Activated T-helper 2 cell treated with anti-CD3 and anti-CD28 coated beads, Interferon-gamma antibody, Interleukin-2, Interleukin-4, amounts not matched to agents 10 μg/mL and 5 μg/mL and 100 μg/mL, durations not matched to agents 14 hours and 24 hours and 36 hours (primary cell): ENCODE measurements around the gene CPNE1. TPM values are rescaled to one million over a fixed set of nuclear protein-coding genes. Genes with fewer than 3 reads are reported as not detected.

Experiments
- DNase-seq: peaks from one replicate; pipeline ENCODE4 v3.0.0; 2021; ENCODE audit warnings: low spot score
- H3K27ac Mint-ChIP-seq: one replicate; pipeline ENCODE4 v1.8.0; 2021; ENCODE audit warnings: mixed read lengths
- H3K27me3 Mint-ChIP-seq: one replicate; pipeline ENCODE4 v1.8.0; 2021; ENCODE audit warnings: low read depth, mixed read lengths
- H3K36me3 Mint-ChIP-seq: one replicate; pipeline ENCODE4 v1.8.0; 2021; ENCODE audit warnings: low read depth, mixed read lengths
- H3K4me1 Mint-ChIP-seq: one replicate; pipeline ENCODE4 v1.8.0; 2021; ENCODE audit warnings: low read depth, mixed read lengths
- H3K4me3 Mint-ChIP-seq: one replicate; pipeline ENCODE4 v1.8.0; 2021; ENCODE audit warnings: low read depth, mild to moderate bottlenecking, moderate library complexity, mixed read lengths
- H3K9me3 Mint-ChIP-seq: one replicate; pipeline ENCODE4 v1.8.0; 2021; ENCODE audit warnings: mixed read lengths
- intact Hi-C: fragments of 100-400 bp; cut with micrococcal nuclease; formaldehyde crosslinking; loops from one replicate; pipeline ENCODE4 v1.15.1; 2023
- total RNA-seq: library from RNA; stranded (reverse); gene quantifications from 2 replicates; pipeline ENCODE4 v1.2.3, GENCODE V29; 2022

The CPNE1 gene
- total RNA-seq, 1 donor from 2014 or later, result 347 TPM

DNA sequence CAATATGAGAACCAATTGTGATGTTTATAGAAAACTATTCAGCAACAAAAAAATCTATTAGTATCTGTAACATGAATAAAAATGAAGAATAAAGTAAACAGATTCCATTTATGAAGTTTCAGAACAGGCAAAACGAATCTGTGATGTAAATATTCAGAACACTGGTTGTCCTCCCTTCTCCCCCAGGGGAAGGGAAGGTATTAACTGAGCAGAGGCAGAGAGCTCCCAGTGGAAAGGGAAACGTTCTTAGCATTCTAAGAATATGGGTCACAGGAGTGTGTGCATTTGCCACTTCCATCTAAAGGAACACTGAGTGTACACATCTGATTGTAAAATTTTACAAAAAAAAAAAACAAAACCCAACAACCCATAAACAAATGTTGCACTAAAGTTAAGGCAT, 25.9 kb downstream of the CPNE1 start:
- intact Hi-C loops, result no loop called here
- peaks cover 17% of the 10 kb centered on the region for H3K36me3 Mint-ChIP-seq
- no peak overlapping the region for H3K4me3 Mint-ChIP-seq
- no peak overlapping the region for H3K27ac Mint-ChIP-seq
- peaks cover 25% of the 10 kb centered on the region for H3K4me1 Mint-ChIP-seq
- H3K9me3 Mint-ChIP-seq, result no peaks in the 10 kb centered on the region
- no peak for DNase-seq
- H3K27me3 Mint-ChIP-seq, result no peaks in the 10 kb centered on the region

DNA sequence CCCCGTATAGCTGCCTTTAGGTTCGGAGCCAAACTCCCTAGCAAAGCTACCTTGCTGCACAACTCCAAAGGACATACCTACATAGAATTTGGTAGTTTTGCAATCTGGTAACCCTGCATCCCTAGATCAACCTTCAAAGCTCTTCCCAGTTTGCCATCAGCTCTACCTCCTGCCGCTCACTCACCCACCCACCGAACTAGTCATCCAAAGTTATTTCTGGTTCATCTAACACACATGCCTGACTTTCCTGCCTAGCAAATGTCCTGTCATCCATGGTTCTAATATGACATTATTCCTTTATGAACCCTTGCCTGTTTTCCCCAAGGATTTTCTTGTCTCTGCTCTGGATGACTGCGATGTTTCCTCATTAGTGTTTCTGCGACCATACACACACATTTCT, 27.4 kb downstream of the CPNE1 start:
- no peak overlapping the region for H3K27ac Mint-ChIP-seq

DNA sequence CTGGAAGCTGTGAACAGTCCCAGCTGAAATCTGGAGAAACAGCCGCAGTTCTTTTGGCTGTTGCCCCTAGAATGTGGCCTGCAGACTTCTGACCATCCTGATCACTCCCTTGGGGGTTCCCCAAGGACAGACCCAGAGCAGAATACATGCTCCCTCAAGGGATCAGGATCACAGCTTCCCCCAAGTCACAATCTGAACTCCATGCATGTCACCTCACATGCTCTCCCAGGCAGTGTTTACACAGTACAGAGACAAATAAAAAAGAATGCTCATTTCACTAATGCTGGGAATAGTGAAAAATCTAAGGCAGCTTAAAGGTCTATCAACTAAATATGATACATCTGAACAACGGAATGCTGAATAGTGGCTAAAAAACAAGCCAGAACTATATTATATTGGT, 28.6 kb downstream of the CPNE1 start:
- Mint-ChIP-seq H3K4me3 (no peak overlapping the region), H3K4me1 (peaks cover 17% of the 10 kb centered on the region), H3K36me3 (peaks cover 20% of the 10 kb centered on the region), H3K27me3 (no peaks in the 10 kb centered on the region), H3K9me3 (no peaks in the 10 kb centered on the region), H3K27ac (no peak overlapping the region)
- no peak for DNase-seq
- intact Hi-C loops, result no loop called here

More for the DNA sequence above, 27.4 kb downstream of the CPNE1 start:
- Mint-ChIP-seq H3K4me3 (no peak overlapping the region), H3K36me3 (peaks cover 19% of the 10 kb centered on the region), H3K9me3 (no peaks in the 10 kb centered on the region), H3K4me1 (peaks cover 21% of the 10 kb centered on the region), H3K27me3 (no peaks in the 10 kb centered on the region)
- intact Hi-C loops, result no loop called here
- no peak for DNase-seq

GRCh38 chr20:35635652-35636051, 29.0 kb downstream of the CPNE1 start:
- no peak overlapping the region for H3K27ac Mint-ChIP-seq
- H3K27me3 Mint-ChIP-seq, result no peaks in the 10 kb centered on the region
- H3K9me3 Mint-ChIP-seq, result no peaks in the 10 kb centered on the region
- H3K36me3 Mint-ChIP-seq, result peaks cover 24% of the 10 kb centered on the region
- DNase-seq, result no peak
- H3K4me1 Mint-ChIP-seq, result peaks cover 14% of the 10 kb centered on the region
- H3K4me3 Mint-ChIP-seq, result no peak overlapping the region
- intact Hi-C loops, result no loop called here

DNA sequence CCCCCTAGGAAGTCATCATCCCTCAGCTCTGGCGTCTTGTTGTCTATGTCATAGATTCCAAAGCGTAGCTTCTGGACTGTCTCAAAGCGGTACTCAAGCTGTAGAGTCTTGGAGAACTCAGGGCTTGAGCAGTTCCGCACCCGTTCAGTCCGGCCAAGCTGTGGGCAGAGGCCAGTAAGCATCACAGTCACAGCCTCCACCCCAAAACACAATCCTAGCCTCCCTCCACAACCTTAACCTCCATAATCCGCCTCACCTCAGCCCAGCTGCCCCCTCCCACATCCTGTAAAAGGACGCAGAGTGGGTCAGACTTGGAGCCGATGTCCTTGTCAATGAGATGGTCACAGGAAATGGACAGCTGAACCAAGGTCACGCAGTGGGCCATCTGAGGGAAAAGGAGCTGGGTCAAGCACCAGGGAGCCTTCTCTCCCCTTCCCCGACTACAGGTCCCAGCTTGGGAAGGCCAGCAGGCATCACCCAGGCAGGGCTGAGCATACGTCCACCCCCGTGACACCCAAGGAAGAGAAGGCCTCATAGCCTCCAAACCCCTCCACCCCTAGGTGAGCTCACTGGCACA, 32.1 kb downstream of the CPNE1 start:
- Mint-ChIP-seq H3K4me1 (peaks cover 4% of the 10 kb centered on the region), H3K27me3 (no peaks in the 10 kb centered on the region), H3K9me3 (no peaks in the 10 kb centered on the region), H3K36me3 (peaks cover 43% of the 10 kb centered on the region), H3K4me3 (no peak overlapping the region), H3K27ac (no peak overlapping the region)
- intact Hi-C loops, result no loop called here
- DNase-seq, result no peak

DNA sequence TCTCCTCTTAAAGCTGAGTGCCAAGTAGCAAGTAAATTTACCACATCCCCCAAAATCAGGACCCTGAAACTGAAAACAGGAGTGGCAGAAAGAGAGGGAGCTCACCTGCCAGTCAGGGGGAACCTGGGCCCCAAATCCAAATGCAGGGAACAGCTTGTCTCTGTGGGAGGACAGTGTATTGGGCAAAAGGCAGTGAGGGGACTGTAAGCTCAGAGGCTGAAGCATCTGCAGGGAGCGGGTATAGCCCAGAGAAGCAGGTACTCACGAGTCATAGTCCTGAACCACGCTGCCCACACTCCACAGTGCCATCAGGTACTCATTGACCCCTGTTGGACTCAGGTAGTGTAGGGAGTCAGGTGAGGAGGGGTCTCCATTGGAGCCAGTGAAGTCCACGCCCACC, 34.1 kb downstream of the CPNE1 start:
- no peaks in the 10 kb centered on the region for H3K27me3 Mint-ChIP-seq
- no peaks in the 10 kb centered on the region for H3K9me3 Mint-ChIP-seq
- intact Hi-C loops, result no loop called here
- H3K4me1 Mint-ChIP-seq, result no peaks in the 10 kb centered on the region
- no peak overlapping the region for H3K4me3 Mint-ChIP-seq
- H3K36me3 Mint-ChIP-seq, result peaks cover 55% of the 10 kb centered on the region
- no peak overlapping the region for H3K27ac Mint-ChIP-seq
- DNase-seq, result no peak

GRCh38 chr20:35629427-35630145, 35.1 kb downstream of the CPNE1 start:
- Mint-ChIP-seq H3K4me1 (no peaks in the 10 kb centered on the region), H3K9me3 (no peaks in the 10 kb centered on the region), H3K4me3 (no peak overlapping the region), H3K36me3 (peaks cover 55% of the 10 kb centered on the region), H3K27me3 (no peaks in the 10 kb centered on the region), H3K27ac (no peak overlapping the region)
- DNase-seq, result no peak
- intact Hi-C loops, result no loop called here

DNA sequence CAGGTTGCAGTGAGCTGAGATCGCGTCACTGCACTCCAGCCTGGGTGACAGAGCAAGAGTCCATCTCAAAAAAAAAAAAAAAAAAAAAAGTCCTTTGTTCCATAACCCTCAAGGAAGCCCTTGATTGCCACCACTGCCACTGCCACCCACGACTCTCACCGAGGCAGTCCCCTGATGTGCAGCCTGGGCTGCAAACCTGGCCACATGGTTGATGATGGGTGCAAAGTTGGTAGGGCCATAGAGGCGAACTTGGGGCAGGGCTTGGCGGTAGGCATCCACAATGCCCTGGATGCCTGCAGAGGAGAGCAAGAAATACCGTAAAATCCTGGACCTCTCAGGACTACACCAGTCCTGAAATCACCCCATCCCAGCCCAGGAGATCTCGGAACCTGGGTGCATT, 37.6 kb downstream of the CPNE1 start:
- H3K9me3 Mint-ChIP-seq, result no peaks in the 10 kb centered on the region
- H3K36me3 Mint-ChIP-seq, result peaks cover 49% of the 10 kb centered on the region
- intact Hi-C loops, result no loop called here
- DNase-seq, result no peak
- no peak overlapping the region for H3K4me3 Mint-ChIP-seq
- no peak overlapping the region for H3K27ac Mint-ChIP-seq
- no peaks in the 10 kb centered on the region for H3K27me3 Mint-ChIP-seq
- no peaks in the 10 kb centered on the region for H3K4me1 Mint-ChIP-seq

DNA sequence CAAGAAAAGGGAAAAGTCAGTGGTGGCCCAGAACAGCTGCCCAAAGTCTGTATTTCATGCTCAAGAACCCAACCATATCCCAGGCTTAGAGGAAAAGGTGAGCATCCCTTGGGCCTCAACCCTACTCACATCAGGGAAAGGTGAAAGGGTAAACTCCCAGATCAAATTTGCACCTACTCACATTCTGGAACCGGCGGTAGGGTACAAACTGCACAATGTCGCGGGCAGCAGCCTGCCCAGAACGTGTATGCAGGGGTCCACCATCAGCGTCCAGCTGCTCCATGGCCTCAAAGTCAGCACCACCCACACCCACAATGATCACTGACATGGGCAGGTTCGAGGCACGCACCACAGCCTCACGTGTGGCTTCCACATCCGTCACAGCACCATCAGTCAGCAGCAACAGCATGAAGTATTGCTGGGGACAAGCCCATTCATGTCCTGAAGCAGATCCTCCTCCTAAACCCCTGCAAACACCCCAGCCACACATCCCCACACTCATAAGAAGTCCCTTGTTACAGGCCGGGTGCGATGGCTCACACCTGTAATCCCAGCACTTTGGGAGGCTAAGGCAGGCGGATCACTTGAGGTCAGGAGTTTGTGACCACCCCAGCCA, 38.2 kb downstream of the CPNE1 start:
- no peak overlapping the region for H3K27ac Mint-ChIP-seq
- H3K27me3 Mint-ChIP-seq, result no peaks in the 10 kb centered on the region
- H3K4me3 Mint-ChIP-seq, result no peak overlapping the region
- peaks cover 50% of the 10 kb centered on the region for H3K36me3 Mint-ChIP-seq
- intact Hi-C loops, result no loop called here
- no peaks in the 10 kb centered on the region for H3K4me1 Mint-ChIP-seq
- no peaks in the 10 kb centered on the region for H3K9me3 Mint-ChIP-seq
- no peak for DNase-seq

- no peak overlapping the region for H3K4me3 Mint-ChIP-seq
- H3K36me3 Mint-ChIP-seq, result peaks cover 49% of the 10 kb centered on the region
- H3K27ac Mint-ChIP-seq, result peak overlapping the region; percentile 20
- no peak for DNase-seq
- H3K27me3 Mint-ChIP-seq, result no peaks in the 10 kb centered on the region
- intact Hi-C loops, result no loop called here
- H3K4me1 Mint-ChIP-seq, result no peaks in the 10 kb centered on the region
- no peaks in the 10 kb centered on the region for H3K9me3 Mint-ChIP-seq
Observed at GRCh38 chr20:35625584-35626385, 38.9 kb downstream of the CPNE1 start.

GRCh38 chr20:35621560-35621946, 43.1 kb downstream of the CPNE1 start:
- no peak overlapping the region for H3K4me3 Mint-ChIP-seq
- H3K27me3 Mint-ChIP-seq, result no peaks in the 10 kb centered on the region
- peaks cover 20% of the 10 kb centered on the region for H3K36me3 Mint-ChIP-seq
- no peak for DNase-seq
- peaks cover 20% of the 10 kb centered on the region for H3K4me1 Mint-ChIP-seq
- intact Hi-C loops, result no loop called here
- no peak overlapping the region for H3K27ac Mint-ChIP-seq
- H3K9me3 Mint-ChIP-seq, result no peaks in the 10 kb centered on the region

DNA sequence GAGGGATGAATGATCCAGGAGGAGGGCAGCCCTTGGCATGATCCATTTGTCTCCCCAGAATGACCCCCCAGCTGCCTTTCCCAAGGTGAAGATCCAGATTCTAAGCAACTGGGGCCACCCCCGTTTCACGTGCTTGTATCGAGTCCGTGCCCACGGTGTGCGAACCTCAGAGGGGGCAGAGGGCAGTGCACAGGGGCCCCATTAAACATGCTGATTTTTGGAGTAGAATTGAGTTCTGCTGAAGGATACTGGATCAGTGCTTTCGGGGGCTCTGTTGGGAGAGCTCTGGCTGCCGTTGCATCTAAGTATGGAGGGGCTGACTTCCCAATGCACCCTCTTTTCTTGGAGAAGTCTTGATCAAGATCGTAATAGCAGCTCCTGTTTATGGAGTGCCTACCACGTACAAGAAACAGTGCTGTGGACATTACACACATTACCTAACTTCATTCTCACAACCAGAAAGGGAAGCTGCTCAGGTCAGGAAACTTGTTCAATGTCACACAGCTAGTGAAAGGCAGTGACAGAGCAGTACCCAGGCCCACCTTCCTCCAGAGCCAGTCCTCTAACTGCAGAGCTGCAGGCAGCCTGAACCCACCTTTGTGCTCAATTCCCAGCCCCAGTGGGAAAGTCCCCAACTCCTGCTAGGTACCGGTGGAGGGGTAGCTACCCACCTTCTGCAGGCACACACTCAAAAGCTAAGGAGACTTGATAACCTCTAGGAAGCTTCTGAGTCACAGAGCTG, 43.7 kb downstream of the CPNE1 start:
- Mint-ChIP-seq H3K27ac (no peak overlapping the region), H3K27me3 (no peaks in the 10 kb centered on the region), H3K4me1 (peaks cover 20% of the 10 kb centered on the region), H3K4me3 (no peak overlapping the region), H3K36me3 (peaks cover 14% of the 10 kb centered on the region), H3K9me3 (no peaks in the 10 kb centered on the region)
- intact Hi-C loops, result no loop called here
- DNase-seq, result no peak
